Endothelial cell of umbilical vein (primary cell): ENCODE measurements around the gene DNAAF5. TPM values are rescaled to one million over a fixed set of nuclear protein-coding genes. Genes with fewer than 3 reads are reported as not detected.

ENCODE experiments used
- BruUV-seq: library from RNA; stranded (reverse); fragments of 400-500 nt; replicated peaks from 2 replicates; lab custom pipeline; 2021; lab: Mats Ljungman, UMichigan
- CTCF ChIA-PET: fragments of 300-600, 350-600 bp; sonication (Branson Sonifier 250); formaldehyde crosslinking; loops from one replicate; lab custom pipeline; 2021; ENCODE audit warnings: antibody characterized with exemption, inconsistent platforms; lab: Charles Lee
- POLR2A ChIA-PET: fragments of 300-600, 350-600 bp; sonication (Branson Sonifier 250); formaldehyde crosslinking; loops from one replicate; lab custom pipeline; 2021; ENCODE audit warnings: antibody characterized with exemption, inconsistent platforms; lab: Charles Lee
- DNase-seq: peaks from one replicate; pipeline ENCODE4 v3.0.0-alpha.2; 2011; ENCODE audit warnings: low read depth, low spot score
- FAIRE-seq: peaks from 2 replicates; lab custom pipeline; 2011; peaks lifted over from hg19 to GRCh38; lab: Jason Lieb, UNC
- H2AFZ ChIP-seq: 2 replicates; pipeline ENCODE4 v1.6.0; 2012; ENCODE audit warnings: low read depth, low read length, control low read depth, inconsistent platforms
- H3K27ac ChIP-seq: 2 replicates; pipeline ENCODE4 v1.5.1; 2011; ENCODE audit warnings: low read depth, mild to moderate bottlenecking, control low read depth, low read length, moderate library complexity; ENCODE audit not compliant: insufficient read depth
- H3K27me3 ChIP-seq, 2 experiments: 2 replicates each; pipeline versions ENCODE4 v1.6.0 to v1.6.1; 2011; ENCODE audit warnings: low read length in 2 of 2, mixed read lengths in 1 of 2; ENCODE audit not compliant: control insufficient read depth in 2 of 2, insufficient read depth in 2 of 2
- H3K36me3 ChIP-seq, 2 experiments: 2 replicates in 1 of 2; 3 replicates in 1 of 2; pipeline ENCODE4 v1.5.1; 2011; ENCODE audit warnings: low read length in 2 of 2, mild to moderate bottlenecking in 1 of 2, moderate library complexity in 1 of 2; ENCODE audit not compliant: control insufficient read depth in 2 of 2, insufficient read depth in 2 of 2; ENCODE audit errors: extremely low read depth in 1 of 2
- H3K4me1 ChIP-seq: 3 replicates; pipeline ENCODE4 v1.5.1; 2011; ENCODE audit warnings: mild to moderate bottlenecking, low read length; ENCODE audit not compliant: control insufficient read depth, insufficient read depth; ENCODE audit errors: extremely low read depth
- H3K4me2 ChIP-seq: 2 replicates; pipeline ENCODE4 v1.6.1; 2011; ENCODE audit warnings: low read length, control low read depth, mixed read lengths; ENCODE audit not compliant: insufficient read depth
- H3K4me3 ChIP-seq, 3 experiments: fragments of 200-600 bp in 1 of 3; sonication (generic), shearing (Covaris generic) in 1 of 3; replicated peaks in 1 of 3; 2 replicates each; pipeline ENCODE4 v1.5.1; 2011 to 2016; ENCODE audit warnings: control low read depth in 3 of 3, low read length in 3 of 3, mild to moderate bottlenecking in 2 of 3, inconsistent platforms in 1 of 3, low read depth in 1 of 3, moderate library complexity in 1 of 3; ENCODE audit not compliant: insufficient read depth in 1 of 3
- H3K79me2 ChIP-seq: 2 replicates; pipeline ENCODE4 v1.6.0; 2012; ENCODE audit warnings: low read length, inconsistent platforms; ENCODE audit not compliant: control insufficient read depth, insufficient read depth
- H3K9ac ChIP-seq: replicated peaks from 2 replicates; pipeline ENCODE3; 2011; ENCODE audit warnings: low read length, control low read depth; ENCODE audit not compliant: insufficient read depth; ENCODE audit errors: extremely low read depth
- H3K9me1 ChIP-seq: replicated peaks from 3 replicates; pipeline ENCODE4 v1.6.0; 2011; ENCODE audit warnings: mild to moderate bottlenecking, low read length; ENCODE audit not compliant: control insufficient read depth, insufficient read depth; ENCODE audit errors: extremely low read depth
- H3K9me3 ChIP-seq: replicated peaks from 2 replicates; pipeline ENCODE4 v1.5.1; 2012; ENCODE audit warnings: low read length, inconsistent platforms; ENCODE audit not compliant: control insufficient read depth, insufficient read depth
- H4K20me1 ChIP-seq: replicated peaks from 2 replicates; pipeline ENCODE3; 2011; ENCODE audit warnings: mild to moderate bottlenecking, low read length; ENCODE audit not compliant: control insufficient read depth, insufficient read depth; ENCODE audit errors: extremely low read depth
- CTCF ChIP-seq, 2 donors: IDR thresholded peaks; 1 replicate in 1 of 2; 2 replicates in 1 of 2; pipeline ENCODE4 v1.5.1; 2011; ENCODE audit warnings: low read length in 2 of 2, mild to moderate bottlenecking in 2 of 2, moderate library complexity in 2 of 2, control low read depth in 1 of 2, inconsistent platforms in 1 of 2, low read depth in 1 of 2; ENCODE audit not compliant: insufficient read depth in 1 of 2; ENCODE audit errors: extremely low read depth in 1 of 2
- EZH2 ChIP-seq: IDR thresholded peaks from 2 replicates; pipeline ENCODE4 v1.6.1; 2012; ENCODE audit warnings: borderline replicate concordance, low read depth, mild to moderate bottlenecking, moderate library complexity, low read length, inconsistent platforms; ENCODE audit not compliant: severe bottlenecking
- FOS ChIP-seq: IDR thresholded peaks from 2 replicates; pipeline ENCODE4 v1.6.1; 2011; ENCODE audit warnings: mild to moderate bottlenecking, low read length, moderate library complexity, borderline replicate concordance; ENCODE audit not compliant: insufficient read depth
- GATA2 ChIP-seq: IDR thresholded peaks from 2 replicates; pipeline ENCODE4 v1.7.0; 2011; ENCODE audit warnings: low read depth, mild to moderate bottlenecking, moderate library complexity, mixed read lengths, low read length; ENCODE audit not compliant: insufficient read length, insufficient read depth
- JUN ChIP-seq: IDR thresholded peaks from 2 replicates; pipeline ENCODE4 v1.6.1; 2011; ENCODE audit warnings: borderline replicate concordance, low read depth; ENCODE audit not compliant: insufficient read length, insufficient read depth
- MAX ChIP-seq: IDR thresholded peaks from 2 replicates; pipeline ENCODE4 v1.6.1; 2011; ENCODE audit not compliant: insufficient read depth, insufficient read length
- MYC ChIP-seq: IDR thresholded peaks from one replicate; pipeline ENCODE4 v1.6.1; 2011; ENCODE audit warnings: mild to moderate bottlenecking, low read depth, low read length
- POLR2A ChIP-seq: IDR thresholded peaks from 2 replicates; pipeline ENCODE4 v1.6.1; 2012; ENCODE audit warnings: low read depth, mild to moderate bottlenecking, control low read depth, low read length
- POLR2AphosphoS5 ChIP-seq: IDR thresholded peaks from 2 replicates; pipeline ENCODE4 v1.6.1; 2012; ENCODE audit warnings: low read depth, mild to moderate bottlenecking, control low read depth, low read length, moderate library complexity; ENCODE audit not compliant: insufficient read depth
- dilution Hi-C: fragments of 300-500 bp; cut with MboI; formaldehyde crosslinking; loops from one replicate; pipeline ENCODE4 v1.15.0; 2019; ENCODE audit warnings: low sequenced_read_pairs; ENCODE audit not compliant: extremely low pct_ligation_motif_present
- intact Hi-C: fragments of 100-400 bp; cut with micrococcal nuclease; formaldehyde crosslinking; loops from one replicate; pipeline ENCODE4 v1.10.0; 2022
- polyA plus RNA-seq, 4 experiments: library from polyadenylated mRNA; depleted of rRNA in 3 of 4; stranded (reverse) in 3 of 4; unstranded in 1 of 4; fragments of >200 nt; gene quantifications; 2 replicates each; pipeline versions ENCODE4 v1.2.1 to v1.2.3, GENCODE V29; 2011 to 2012; ENCODE audit warnings: missing spikeins in 1 of 4
- total RNA-seq: library from RNA; stranded (reverse); gene quantifications from 2 replicates; pipeline ENCODE4 v1.2.3, GENCODE V29; 2021

DNAAF5 gene
- total and polyA plus RNA-seq, 2 donors (not counting 3 experiments of a cell fraction or from before 2014, with no cell fraction given) = 49.3 to 65.5 TPM

- dilution Hi-C loops = no loop called here
Measured at GRCh38 chr7:767941-768731, 41.6 kb downstream of the DNAAF5 start.

GRCh38 chr7:768881-769504 is 42.5 kb downstream of the DNAAF5 start:
- no peak overlapping the region for H3K4me3 ChIP-seq
- H3K27ac ChIP-seq = no peak overlapping the region
- H3K9ac ChIP-seq = no peak overlapping the region
- H2AFZ ChIP-seq = no peak overlapping the region
- no peaks in the 10 kb centered on the region for H3K27me3 ChIP-seq
- CTCF ChIA-PET = interaction anchor here (0.7 to 2.7 kb wide), 3 partner anchors 17 to 249 kb away, joined by 3 to 8 read pairs (median 3); no protein-coding TSS in a partner anchor
- no peaks in the 10 kb centered on the region for H4K20me1 ChIP-seq
- H3K4me2 ChIP-seq = no peak overlapping the region
- intact Hi-C loops = no loop called here
- POLR2A ChIA-PET = no interaction called here
- H3K4me1 ChIP-seq = peaks cover 10% of the 10 kb centered on the region
- FAIRE-seq (no peak), DNase-seq (no peak)
- H3K79me2 ChIP-seq = no peaks in the 10 kb centered on the region
- no peaks in the 10 kb centered on the region for H3K9me3 ChIP-seq
- TF ChIP-seq FOS = no peak
- no peak for TF ChIP-seq MAX
- TF ChIP-seq POLR2A = no peak
- no peak for TF ChIP-seq GATA2
- TF ChIP-seq POLR2AphosphoS5 = no peak
- no peak for TF ChIP-seq MYC
- TF ChIP-seq JUN = no peak
- no peak for TF ChIP-seq CTCF (IDR thresholded peaks at IDR 0.05; ENCODE audit: extremely low read depth in 1 of 2, insufficient read depth in 1 of 2, low read depth in 1 of 2, low read length in 2 of 2)
- no peak for TF ChIP-seq EZH2
- BruUV-seq = no TSS peak
- peaks cover 4 to 11% of the 10 kb centered on the region in 2 experiments for H3K36me3 ChIP-seq
- dilution Hi-C loops = no loop called here
- H3K9me1 ChIP-seq = no peaks in the 10 kb centered on the region

More at GRCh38 chr7:767941-768731, 41.6 kb downstream of the DNAAF5 start:
- no peaks in the 10 kb centered on the region for H3K9me3 ChIP-seq
- no peak for FAIRE-seq
- intact Hi-C loops = no loop called here
- DNase-seq = no peak
- no peak overlapping the region for H3K4me2 ChIP-seq
- H3K9me1 ChIP-seq = no peaks in the 10 kb centered on the region
- no TSS peak for BruUV-seq
- H3K36me3 ChIP-seq = peaks cover 4 to 15% of the 10 kb centered on the region in 2 experiments
- peaks cover 10% of the 10 kb centered on the region for H3K4me1 ChIP-seq
- H3K79me2 ChIP-seq = no peaks in the 10 kb centered on the region
- no peak overlapping the region for H3K9ac ChIP-seq
- H3K4me3 ChIP-seq = no peak overlapping the region
- ChIA-PET CTCF (interaction anchor here (2.7 kb wide), 1 partner anchor 18 kb away, joined by 8 read pairs; no protein-coding TSS in a partner anchor), POLR2A (interaction anchor here (0.6 kb wide), 1 partner anchor 49 kb away, joined by 5 read pairs; no protein-coding TSS in a partner anchor)
- no peaks in the 10 kb centered on the region for H4K20me1 ChIP-seq
- no peak overlapping the region for H2AFZ ChIP-seq
- TF ChIP-seq FOS = no peak
- no peak for TF ChIP-seq JUN
- TF ChIP-seq MAX = no peak
- no peak for TF ChIP-seq GATA2
- no peak for TF ChIP-seq MYC
- TF ChIP-seq POLR2A = no peak
- no peak for TF ChIP-seq POLR2AphosphoS5
- no peak overlapping the region for H3K27ac ChIP-seq
- H3K27me3 ChIP-seq = no peaks in the 10 kb centered on the region
